ENCODE measurements around the gene ARHGEF3.

DNA sequence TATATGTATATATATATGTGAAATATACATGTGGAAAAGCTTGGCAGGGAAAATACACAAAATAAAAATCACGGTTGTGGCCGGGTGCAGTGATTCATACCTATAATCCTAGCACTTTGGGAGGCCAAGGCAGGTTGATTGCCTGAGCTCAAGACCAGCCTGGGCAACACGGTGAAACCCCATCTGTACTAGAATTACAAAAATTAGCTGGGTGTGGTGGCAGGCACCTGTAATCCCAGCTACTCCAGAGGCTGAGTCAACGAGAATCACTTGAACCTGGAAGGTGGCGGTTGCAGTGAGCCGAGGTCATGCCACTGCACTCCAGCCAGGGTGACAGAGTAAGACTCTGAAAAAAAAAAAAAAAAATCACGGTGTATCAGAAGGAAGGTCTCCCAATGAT lies 20.8 kb upstream of the ARHGEF3 start:
- TF ChIP-seq, protein P1, sequence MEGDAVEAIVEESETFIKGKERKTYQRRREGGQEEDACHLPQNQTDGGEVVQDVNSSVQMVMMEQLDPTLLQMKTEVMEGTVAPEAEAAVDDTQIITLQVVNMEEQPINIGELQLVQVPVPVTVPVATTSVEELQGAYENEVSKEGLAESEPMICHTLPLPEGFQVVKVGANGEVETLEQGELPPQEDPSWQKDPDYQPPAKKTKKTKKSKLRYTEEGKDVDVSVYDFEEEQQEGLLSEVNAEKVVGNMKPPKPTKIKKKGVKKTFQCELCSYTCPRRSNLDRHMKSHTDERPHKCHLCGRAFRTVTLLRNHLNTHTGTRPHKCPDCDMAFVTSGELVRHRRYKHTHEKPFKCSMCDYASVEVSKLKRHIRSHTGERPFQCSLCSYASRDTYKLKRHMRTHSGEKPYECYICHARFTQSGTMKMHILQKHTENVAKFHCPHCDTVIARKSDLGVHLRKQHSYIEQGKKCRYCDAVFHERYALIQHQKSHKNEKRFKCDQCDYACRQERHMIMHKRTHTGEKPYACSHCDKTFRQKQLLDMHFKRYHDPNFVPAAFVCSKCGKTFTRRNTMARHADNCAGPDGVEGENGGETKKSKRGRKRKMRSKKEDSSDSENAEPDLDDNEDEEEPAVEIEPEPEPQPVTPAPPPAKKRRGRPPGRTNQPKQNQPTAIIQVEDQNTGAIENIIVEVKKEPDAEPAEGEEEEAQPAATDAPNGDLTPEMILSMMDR (IDR thresholded peaks at IDR 0.05; ENCODE audit: low read depth, low read length, poor library complexity, severe bottlenecking): no peak
- TF ChIP-seq EZH2phosphoT487 (IDR thresholded peaks at IDR 0.05; ENCODE audit: borderline replicate concordance, low read length): no peak
